MM.1S (cell line): Measurements from ENCODE around the gene MYL4.
"Not testable (repeated sequence)": the region's sequence is repeated elsewhere in the genome, so short reads cannot be mapped to it uniquely, and the experiment has no call there.

Experiments used
- EZH2 ChIP-seq: fragments of 300-600 bp; sonication (generic); optimal IDR thresholded peaks from 2 replicates; pipeline ENCODE3; 2017; ENCODE audit warnings: low read depth, mild to moderate bottlenecking, antibody characterized with exemption, low read length, mixed read lengths
- EZH2phosphoT487 ChIP-seq: fragments of 300-600 bp; sonication (generic); IDR thresholded peaks from 2 replicates; pipeline ENCODE4 v1.6.1; 2018; ENCODE audit warnings: antibody characterized with exemption, low read length
- TF ChIP-seq, protein P1 (sequence below): fragments of 300-600 bp; sonication (generic); IDR thresholded peaks from 2 replicates; pipeline ENCODE4 v1.5.1; 2016; ENCODE audit warnings: antibody characterized with exemption, low read length, mixed read lengths

DNA sequence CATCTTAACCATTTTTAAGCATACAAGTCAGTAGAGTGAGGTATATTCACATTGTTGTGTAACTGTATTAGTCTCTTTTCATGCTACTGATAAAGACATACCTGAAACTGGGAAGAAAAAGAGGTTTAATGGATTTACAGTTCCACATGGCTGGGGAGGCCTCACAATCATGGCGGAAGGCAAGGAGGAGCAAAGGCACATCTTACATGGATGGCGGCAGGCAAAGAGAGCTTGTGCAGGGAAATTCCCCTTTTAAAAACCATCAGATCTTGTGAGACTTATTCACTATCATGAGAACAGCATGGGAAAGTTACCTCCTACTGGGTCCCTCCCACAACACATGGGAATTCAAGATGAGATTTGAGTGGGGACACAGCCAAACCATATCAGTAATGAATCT lies 14.9 kb downstream of the MYL4 start:
- TF ChIP-seq, protein P1, sequence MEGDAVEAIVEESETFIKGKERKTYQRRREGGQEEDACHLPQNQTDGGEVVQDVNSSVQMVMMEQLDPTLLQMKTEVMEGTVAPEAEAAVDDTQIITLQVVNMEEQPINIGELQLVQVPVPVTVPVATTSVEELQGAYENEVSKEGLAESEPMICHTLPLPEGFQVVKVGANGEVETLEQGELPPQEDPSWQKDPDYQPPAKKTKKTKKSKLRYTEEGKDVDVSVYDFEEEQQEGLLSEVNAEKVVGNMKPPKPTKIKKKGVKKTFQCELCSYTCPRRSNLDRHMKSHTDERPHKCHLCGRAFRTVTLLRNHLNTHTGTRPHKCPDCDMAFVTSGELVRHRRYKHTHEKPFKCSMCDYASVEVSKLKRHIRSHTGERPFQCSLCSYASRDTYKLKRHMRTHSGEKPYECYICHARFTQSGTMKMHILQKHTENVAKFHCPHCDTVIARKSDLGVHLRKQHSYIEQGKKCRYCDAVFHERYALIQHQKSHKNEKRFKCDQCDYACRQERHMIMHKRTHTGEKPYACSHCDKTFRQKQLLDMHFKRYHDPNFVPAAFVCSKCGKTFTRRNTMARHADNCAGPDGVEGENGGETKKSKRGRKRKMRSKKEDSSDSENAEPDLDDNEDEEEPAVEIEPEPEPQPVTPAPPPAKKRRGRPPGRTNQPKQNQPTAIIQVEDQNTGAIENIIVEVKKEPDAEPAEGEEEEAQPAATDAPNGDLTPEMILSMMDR: not testable (repeated sequence)
- not testable (repeated sequence) for TF ChIP-seq EZH2, EZH2phosphoT487
